ENCODE measurements around the gene ILF2.
A peak's percentile ranks its signal among the peaks of the same experiment; 100 is the strongest.
"Not testable (repeated sequence)": the region's sequence is repeated elsewhere in the genome, so short reads cannot be mapped to it uniquely, and the experiment has no call there.

ILF2 gene

DNA sequence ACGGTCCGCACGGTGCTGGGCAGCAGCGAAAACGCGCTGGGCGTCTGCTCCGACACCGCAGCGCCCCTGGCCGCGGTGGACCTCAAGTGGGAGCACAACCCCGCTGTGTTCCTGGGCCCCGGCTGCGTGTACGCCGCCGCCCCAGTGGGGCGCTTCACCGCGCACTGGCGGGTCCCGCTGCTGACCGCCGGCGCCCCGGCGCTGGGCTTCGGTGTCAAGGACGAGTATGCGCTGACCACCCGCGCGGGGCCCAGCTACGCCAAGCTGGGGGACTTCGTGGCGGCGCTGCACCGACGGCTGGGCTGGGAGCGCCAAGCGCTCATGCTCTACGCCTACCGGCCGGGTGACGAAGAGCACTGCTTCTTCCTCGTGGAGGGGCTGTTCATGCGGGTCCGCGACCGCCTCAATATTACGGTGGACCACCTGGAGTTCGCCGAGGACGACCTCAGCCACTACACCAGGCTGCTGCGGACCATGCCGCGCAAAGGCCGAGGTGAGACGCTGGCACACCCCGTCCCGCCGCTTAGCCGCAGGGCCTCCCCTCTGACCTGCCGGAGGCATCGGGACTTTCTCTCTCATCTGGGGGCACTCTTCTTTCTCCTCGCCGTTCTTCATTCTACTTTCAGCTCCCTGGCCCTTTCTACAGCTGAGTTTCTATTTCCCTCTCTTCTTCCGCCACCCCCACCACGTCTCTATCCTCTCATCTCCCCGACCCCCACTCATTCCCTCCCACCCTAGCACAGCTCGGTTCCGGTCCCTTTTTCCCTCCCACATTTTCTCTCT, 8.7 kb upstream of the ILF2 start:
- no peak for DNase-seq (ENCODE audit: low read depth)

GRCh38 chr1:153678519-153679336, 7.9 kb upstream of the ILF2 start, which contains the start of gene NPR1:
TSS of gene NPR1 (plus strand) at chr1:153678688. CDS start at chr1:153679109, 421 bp downstream.
- DNase-seq (ENCODE audit: low read depth), result no peak

- no peak for DNase-seq (ENCODE audit: low read depth)
Observed at GRCh38 chr1:153677718-153678518, 7.1 kb upstream of the ILF2 start.

GRCh38 chr1:153673511-153673910, 2.7 kb upstream of the ILF2 start:
- DNase-seq (ENCODE audit: low read depth), result no peak

GRCh38 chr1:153671628-153672353, 998 bp upstream of the ILF2 start:
- not testable (repeated sequence) for DNase-seq (ENCODE audit: low read depth)

GRCh38 chr1:153670257-153670858, 435 bp downstream of the ILF2 start:
- no peak for DNase-seq (ENCODE audit: low read depth)

GRCh38 chr1:153669606-153670005, 1.2 kb downstream of the ILF2 start:
- DNase-seq (ENCODE audit: low read depth), result no peak

DNA sequence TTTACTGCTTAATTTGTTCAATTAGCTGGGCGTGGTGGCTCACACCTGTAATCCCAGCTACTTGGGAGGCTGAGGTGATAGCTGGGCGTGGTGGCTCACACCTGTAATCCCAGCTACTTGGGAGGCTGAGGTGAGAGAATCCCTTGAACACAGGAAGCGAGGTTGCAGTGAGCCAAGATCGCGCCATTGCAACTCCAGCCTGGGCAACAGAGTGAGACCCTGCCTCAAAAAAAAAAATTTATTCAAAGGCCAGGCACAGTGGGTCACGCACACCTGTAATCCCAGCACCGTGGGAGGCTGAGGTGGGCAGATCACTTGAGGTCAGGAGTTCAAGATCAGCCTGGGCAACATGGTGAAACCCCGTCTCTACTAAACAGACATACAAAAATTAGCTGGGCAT, 2.1 kb downstream of the ILF2 start:
- DNase-seq (ENCODE audit: low read depth), result not testable (repeated sequence)

DNA sequence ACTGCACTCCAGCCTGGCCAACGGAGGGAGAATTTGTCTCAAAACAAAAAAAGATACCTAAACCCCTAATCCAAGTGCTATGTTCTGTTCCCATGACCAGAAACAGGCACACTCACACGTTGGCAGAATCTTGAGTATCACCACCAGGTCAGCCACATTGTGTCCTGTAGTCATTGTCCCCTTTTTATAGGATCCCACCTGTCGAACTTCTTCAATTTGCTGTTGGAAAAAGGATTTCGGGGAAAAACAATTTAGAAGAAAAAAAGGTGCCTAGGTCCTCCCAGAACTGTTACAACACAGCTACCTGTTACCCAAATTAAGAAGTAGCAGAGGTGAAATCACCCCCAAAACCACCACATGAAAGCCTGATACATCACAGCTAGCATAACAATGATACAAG, 3.4 kb downstream of the ILF2 start:
- DNase-seq (ENCODE audit: low read depth), result no peak

DNA sequence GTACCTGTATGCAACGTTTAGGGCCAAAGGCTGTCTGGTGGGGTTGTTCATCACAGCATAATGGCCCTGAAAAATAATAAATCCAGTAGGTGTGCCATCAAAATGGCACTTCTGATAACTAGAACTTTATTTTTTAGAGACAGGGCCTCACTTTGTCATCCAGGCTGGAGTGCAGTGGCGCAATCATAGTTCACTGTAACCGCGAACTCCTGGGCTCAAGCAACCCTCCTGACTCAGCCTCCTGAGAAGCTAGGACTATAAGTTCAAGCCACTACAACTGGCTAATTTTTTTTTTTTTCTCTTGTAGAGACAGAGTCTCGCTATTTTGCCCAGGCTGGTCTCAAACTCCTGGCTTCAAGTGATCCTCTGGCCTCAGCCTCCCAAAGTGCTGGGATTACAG, 7.6 kb downstream of the ILF2 start:
- DNase-seq (ENCODE audit: low read depth), result no peak

- no peak for DNase-seq (ENCODE audit: low read depth)
Observed at GRCh38 chr1:153662269-153662668, 8.5 kb downstream of the ILF2 start.

DNA sequence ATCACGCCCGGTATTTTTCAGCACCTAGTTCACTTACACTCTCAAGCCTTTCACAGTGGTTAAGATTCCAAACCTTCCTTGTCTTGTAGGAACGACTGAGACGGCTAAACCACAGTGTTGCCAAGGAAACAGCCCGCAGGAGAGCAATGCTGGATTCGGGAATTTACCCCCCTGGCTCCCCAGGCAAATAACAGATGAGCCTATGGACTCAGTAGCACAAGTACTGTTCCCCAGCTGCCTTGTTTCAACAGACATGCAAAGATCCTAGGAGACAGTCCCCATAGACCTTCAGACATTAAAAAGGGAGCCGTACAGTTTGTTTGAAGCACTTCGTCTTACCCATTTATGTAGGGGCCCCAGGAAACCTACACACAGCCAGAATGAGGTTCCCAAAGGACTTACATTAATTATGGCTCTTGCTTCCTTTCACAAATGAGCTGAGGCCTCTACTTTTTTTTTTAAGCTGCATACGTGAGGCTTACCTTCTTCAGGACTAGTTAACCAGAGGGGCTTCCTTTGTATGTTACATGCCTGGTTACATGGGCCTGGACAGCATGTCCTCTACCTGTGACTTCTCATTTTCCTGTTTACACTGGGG, 9.6 kb downstream of the ILF2 start:
- DNase-seq (ENCODE audit: low read depth), result no peak

DNA sequence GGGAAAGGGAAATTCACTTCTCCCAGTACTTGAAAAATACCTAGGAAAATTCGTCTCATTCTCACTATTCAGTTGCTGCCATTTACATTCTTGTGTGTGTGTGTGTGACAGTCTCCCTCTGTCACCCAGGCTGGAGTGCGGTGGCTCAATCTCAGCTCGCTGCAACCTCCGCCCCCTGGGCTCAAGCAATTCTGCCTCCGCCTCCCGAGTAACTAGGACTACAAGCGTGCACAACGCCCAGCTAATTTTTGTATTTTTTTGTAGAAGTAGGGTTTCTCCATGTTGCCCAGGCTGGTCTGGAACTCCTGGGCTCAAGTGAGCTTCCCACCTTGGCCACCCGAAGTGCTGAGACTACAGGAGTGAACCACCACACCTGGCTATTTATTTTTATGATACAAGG, 11.1 kb downstream of the ILF2 start:
- no peak for DNase-seq (ENCODE audit: low read depth)

GRCh38 chr1:153659175-153659534, 11.6 kb downstream of the ILF2 start:
- no peak for DNase-seq (ENCODE audit: low read depth)

GRCh38 chr1:153658400-153659174, 12.2 kb downstream of the ILF2 start, which contains the start of gene SNAPIN:
TSS of gene SNAPIN (plus strand) at chr1:153658703. CDS start at chr1:153658744, 41 bp downstream.
- peak; percentile 61 for DNase-seq (ENCODE audit: low read depth)

DNA sequence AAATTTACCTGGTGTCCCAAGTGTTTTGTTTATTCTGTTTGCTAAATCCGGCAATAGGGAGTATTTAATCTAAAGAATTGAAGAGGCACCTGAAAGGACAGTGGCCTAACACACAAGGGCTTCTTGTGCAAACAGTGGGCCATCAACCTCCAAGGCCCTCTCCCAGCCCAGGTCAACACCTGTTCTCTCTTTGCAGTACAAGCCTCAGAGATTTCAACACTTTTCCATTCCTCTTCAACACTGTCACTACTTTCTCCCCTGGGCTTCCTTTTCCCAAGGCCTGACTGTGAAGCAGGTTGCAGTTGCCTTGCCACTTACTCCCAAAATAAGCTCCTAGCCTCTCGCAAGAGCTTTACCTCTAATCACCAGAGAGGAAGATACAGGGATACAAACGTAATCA, 15.5 kb downstream of the ILF2 start:
- no peak for DNase-seq (ENCODE audit: low read depth)

- DNase-seq (ENCODE audit: low read depth), result no peak
Observed at GRCh38 chr1:153652805-153653500, 17.8 kb downstream of the ILF2 start.

GRCh38 chr1:153651771-153652170, 19.0 kb downstream of the ILF2 start:
- DNase-seq (ENCODE audit: low read depth), result no peak

DNA sequence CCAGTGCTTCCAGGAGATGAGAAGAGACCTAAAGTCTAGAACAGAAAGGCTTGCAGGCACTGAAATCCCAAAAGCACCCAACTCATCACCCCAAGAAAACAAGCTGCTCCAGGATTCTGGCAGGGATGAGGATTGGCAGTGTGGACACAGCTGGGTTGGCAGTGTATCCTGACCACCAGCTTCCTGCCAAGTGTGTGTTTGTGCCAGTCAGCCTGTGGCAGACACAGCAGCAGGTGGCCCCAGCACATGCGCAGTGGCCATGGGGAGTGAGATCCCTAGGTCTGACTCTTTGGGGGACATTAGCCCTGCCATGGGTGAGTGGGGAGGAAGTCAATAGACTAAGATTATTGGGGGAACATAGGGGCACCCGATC, 20.9 kb downstream of the ILF2 start:
- no peak for DNase-seq (ENCODE audit: low read depth)

All from GM04504 (cell line).